H1 (cell line): ENCODE results near the gene PATJ. TPM values are rescaled to one million over a fixed set of nuclear protein-coding genes. Genes with fewer than 3 reads are reported as not detected.

Experiments
- CTCF ChIA-PET: fragments of 300-600 bp; sonication (Branson Sonifier 250); formaldehyde crosslinking; loops from one replicate; lab custom pipeline; 2021; ENCODE audit not compliant: partially characterized antibody; lab: Charles Lee
- POLR2A ChIA-PET: fragments of 300-600 bp; sonication (Branson Sonifier 250); formaldehyde crosslinking; loops from one replicate; lab custom pipeline; 2021; ENCODE audit warnings: inconsistent platforms; ENCODE audit not compliant: partially characterized antibody; lab: Charles Lee
- DNase-seq, 2 experiments: peaks; one replicate each; pipeline versions ENCODE4 v3.0.0 to v3.0.0-alpha.2; 2010 to 2022; ENCODE audit warnings: low spot score in 2 of 2, low read depth in 1 of 2, mixed read lengths in 1 of 2
- FAIRE-seq: peaks from 2 replicates; lab custom pipeline; 2011; peaks lifted over from hg19 to GRCh38; lab: Jason Lieb, UNC
- H2AFZ ChIP-seq: 2 replicates; pipeline ENCODE4 v1.8.1; 2012; ENCODE audit warnings: low read length, inconsistent platforms
- H2AK5ac ChIP-seq: 2 replicates; pipeline ENCODE4 v1.6.1; 2013; ENCODE audit warnings: low read depth, low read length
- H2BK120ac ChIP-seq: replicated peaks from 2 replicates; pipeline ENCODE3; 2013; ENCODE audit warnings: low read depth, low read length, inconsistent platforms
- H2BK12ac ChIP-seq: 2 replicates; pipeline ENCODE4 v1.6.1; 2013; ENCODE audit warnings: low read depth, low read length
- H2BK15ac ChIP-seq: 2 replicates; pipeline ENCODE4 v1.6.1; 2013; ENCODE audit warnings: low read length
- H2BK20ac ChIP-seq: 2 replicates; pipeline ENCODE4 v1.6.1; 2013; ENCODE audit warnings: low read length
- H2BK5ac ChIP-seq: 2 replicates; pipeline ENCODE4 v1.6.1; 2013; ENCODE audit warnings: low read depth, low read length
- H3K14ac ChIP-seq: 2 replicates; pipeline ENCODE4 v1.6.1; 2013; ENCODE audit warnings: inconsistent platforms; ENCODE audit not compliant: insufficient read length
- H3K18ac ChIP-seq: 2 replicates; pipeline ENCODE4 v1.6.1; 2013; ENCODE audit warnings: low read length; ENCODE audit errors: extremely low read depth
- H3K23ac ChIP-seq: 2 replicates; pipeline ENCODE4 v1.6.1; 2013; ENCODE audit warnings: inconsistent platforms; ENCODE audit not compliant: insufficient read length
- H3K23me2 ChIP-seq: 2 replicates; pipeline ENCODE4 v1.6.1; 2013; ENCODE audit warnings: low read depth, low read length
- H3K27ac ChIP-seq: 2 replicates; pipeline ENCODE4 v1.6.1; 2011; ENCODE audit warnings: low read depth, low read length, inconsistent platforms
- H3K27me3 ChIP-seq, 4 experiments: replicated peaks in 1 of 4; 1 replicate in 1 of 4; 2 replicates in 3 of 4; pipeline versions ENCODE4 v1.6.1 to v1.8.1; 2011 to 2013; ENCODE audit warnings: low read length in 3 of 4, mild to moderate bottlenecking in 3 of 4, inconsistent platforms in 2 of 4, mixed read lengths in 2 of 4, moderate library complexity in 1 of 4; ENCODE audit not compliant: control insufficient read depth in 3 of 4, insufficient read depth in 3 of 4; ENCODE audit errors: extremely low read depth in 1 of 4
- H3K36me3 ChIP-seq, 4 experiments: 2 replicates each; pipeline versions ENCODE4 v1.6.1 to v1.8.1; 2011 to 2013; ENCODE audit warnings: mild to moderate bottlenecking in 4 of 4, low read length in 3 of 4, moderate library complexity in 2 of 4, control low read depth in 1 of 4, inconsistent platforms in 1 of 4; ENCODE audit not compliant: insufficient read depth in 4 of 4, control insufficient read depth in 2 of 4
- H3K4ac ChIP-seq: replicated peaks from 2 replicates; pipeline ENCODE3; 2013; ENCODE audit warnings: low read length, low read depth, mixed read lengths, inconsistent platforms; ENCODE audit not compliant: insufficient read length
- H3K4me1 ChIP-seq, 4 experiments: replicated peaks in 1 of 4; 1 replicate in 1 of 4; 2 replicates in 3 of 4; pipeline versions ENCODE4 v1.6.1 to v1.8.1; 2011 to 2013; ENCODE audit warnings: low read length in 3 of 4, inconsistent platforms in 2 of 4, mixed read lengths in 1 of 4; ENCODE audit not compliant: insufficient read depth in 4 of 4, control insufficient read depth in 3 of 4
- H3K4me2 ChIP-seq, 2 experiments: 2 replicates each; pipeline versions ENCODE4 v1.6.1 to v1.8.1; 2011 to 2013; ENCODE audit warnings: low read depth in 2 of 2, low read length in 2 of 2, control low read depth in 1 of 2, inconsistent platforms in 1 of 2, mild to moderate bottlenecking in 1 of 2; ENCODE audit not compliant: insufficient read depth in 1 of 2
- H3K4me3 ChIP-seq, 4 experiments: fragments of 200-600, 300-600 bp in 1 of 4; sonication (generic), shearing (Covaris generic), sonication (Bioruptor Twin) in 1 of 4; 2 replicates each; pipeline versions ENCODE4 v1.5.1 to v1.8.1; 2011 to 2016; ENCODE audit warnings: low read length in 4 of 4, low read depth in 3 of 4, control low read depth in 2 of 4, inconsistent platforms in 2 of 4, mild to moderate bottlenecking in 2 of 4, mixed read lengths in 1 of 4, moderate library complexity in 1 of 4; ENCODE audit not compliant: insufficient read depth in 2 of 4; ENCODE audit errors: extremely low read depth in 1 of 4
- H3K56ac ChIP-seq: replicated peaks from 2 replicates; pipeline ENCODE3; 2013; ENCODE audit warnings: low read depth, mild to moderate bottlenecking, mixed read lengths, low read length, inconsistent platforms; ENCODE audit not compliant: insufficient read length
- H3K79me1 ChIP-seq: 2 replicates; pipeline ENCODE4 v1.6.1; 2013; ENCODE audit warnings: low read depth, low read length, control low read depth
- H3K79me2 ChIP-seq, 2 experiments: 2 replicates each; pipeline versions ENCODE4 v1.6.1 to v1.8.1; 2012 to 2013; ENCODE audit warnings: low read length in 2 of 2, mild to moderate bottlenecking in 2 of 2, inconsistent platforms in 1 of 2; ENCODE audit not compliant: insufficient read depth in 2 of 2, control insufficient read depth in 1 of 2
- H3K9ac ChIP-seq, 4 experiments: replicated peaks in 1 of 4; 1 replicate in 1 of 4; 2 replicates in 3 of 4; pipeline versions ENCODE4 v1.6.1 to v1.8.1; 2011 to 2013; ENCODE audit warnings: low read depth in 3 of 4, low read length in 3 of 4, control low read depth in 2 of 4, mild to moderate bottlenecking in 2 of 4, moderate library complexity in 2 of 4, inconsistent platforms in 1 of 4; ENCODE audit errors: extremely low read depth in 1 of 4
- H3K9me3 ChIP-seq, 2 experiments: 2 replicates each; pipeline versions ENCODE4 v1.6.1 to v1.8.1; 2012 to 2013; ENCODE audit warnings: mild to moderate bottlenecking in 2 of 2, moderate library complexity in 2 of 2, control low read depth in 1 of 2, inconsistent platforms in 1 of 2, low read depth in 1 of 2, low read length in 1 of 2, mixed read lengths in 1 of 2; ENCODE audit not compliant: insufficient read depth in 2 of 2
- H4K20me1 ChIP-seq, 2 experiments: replicated peaks in 1 of 2; 2 replicates each; pipeline versions ENCODE3 to v1.8.1; 2011 to 2013; ENCODE audit warnings: inconsistent platforms in 2 of 2, low read length in 2 of 2, mild to moderate bottlenecking in 1 of 2; ENCODE audit not compliant: insufficient read depth in 2 of 2, control insufficient read depth in 1 of 2
- H4K5ac ChIP-seq: 2 replicates; pipeline ENCODE4 v1.6.1; 2013; ENCODE audit warnings: low read length, low read depth, mixed read lengths, inconsistent platforms; ENCODE audit not compliant: insufficient read length
- H4K8ac ChIP-seq: 2 replicates; pipeline ENCODE4 v1.8.0; 2013; ENCODE audit warnings: mild to moderate bottlenecking, moderate library complexity, low read length, inconsistent platforms; ENCODE audit not compliant: insufficient read depth; ENCODE audit errors: extremely low read depth
- H4K91ac ChIP-seq: replicated peaks from 2 replicates; pipeline ENCODE3; 2013; ENCODE audit warnings: low read length, mixed read lengths, inconsistent platforms; ENCODE audit not compliant: insufficient read length
- BCL11A ChIP-seq, 2 experiments: IDR thresholded peaks; one replicate each; pipeline ENCODE4 v1.6.1; 2011; ENCODE audit warnings: low read depth in 2 of 2, low read length in 2 of 2, mild to moderate bottlenecking in 2 of 2
- CHD2 ChIP-seq: IDR thresholded peaks from 2 replicates; pipeline ENCODE4 v1.6.1; 2012; ENCODE audit warnings: low read length, improper control_type of control experiment
- EGR1 ChIP-seq: IDR thresholded peaks from 2 replicates; pipeline ENCODE4 v1.6.1; 2011; ENCODE audit warnings: low read depth, low read length, borderline replicate concordance
- NANOG ChIP-seq: IDR thresholded peaks from 2 replicates; pipeline ENCODE4 v1.6.1; 2011; ENCODE audit warnings: low read length, low read depth, mild to moderate bottlenecking, inconsistent platforms; ENCODE audit not compliant: insufficient read depth, poor library complexity, severe bottlenecking
- NRF1 ChIP-seq: IDR thresholded peaks from 2 replicates; pipeline ENCODE4 v1.6.1; 2011; ENCODE audit warnings: mild to moderate bottlenecking, low read depth, low read length, improper control_type of control experiment
- RBBP5 ChIP-seq: IDR thresholded peaks from 2 replicates; pipeline ENCODE4 v1.7.1; 2012; ENCODE audit warnings: low read depth, mild to moderate bottlenecking, inconsistent platforms, low read length, moderate library complexity, borderline replicate concordance
- SIX5 ChIP-seq: IDR thresholded peaks from 2 replicates; pipeline ENCODE4 v1.6.1; 2011; ENCODE audit warnings: mild to moderate bottlenecking, low read depth, low read length
- SP1 ChIP-seq: IDR thresholded peaks from 2 replicates; pipeline ENCODE4 v1.6.1; 2011; ENCODE audit warnings: low read depth, low read length
- SP4 ChIP-seq: IDR thresholded peaks from 2 replicates; pipeline ENCODE4 v1.6.1; 2012; ENCODE audit warnings: low read length, inconsistent platforms
- SRF ChIP-seq: IDR thresholded peaks from 2 replicates; pipeline ENCODE4 v1.6.1; 2011; ENCODE audit warnings: mild to moderate bottlenecking, low read depth, low read length, moderate library complexity
- TBP ChIP-seq: IDR thresholded peaks from 2 replicates; pipeline ENCODE4 v1.6.1; 2011; ENCODE audit warnings: low read depth, low read length, improper control_type of control experiment
- WGBS, 2 experiments: shearing (Covaris generic) in 1 of 2; methylation state at CpG; one replicate each; pipeline versions ENCODE4 v1.1.6 to v1.1.7; 2013 to 2015; ENCODE audit warnings: low lambda C conversion rate in 2 of 2, mixed read lengths in 2 of 2, inconsistent platforms in 1 of 2, low coverage in 1 of 2, missing lambda C conversion rate in 1 of 2; ENCODE audit not compliant: insufficient replicate concordance in 2 of 2, insufficient coverage in 1 of 2, insufficient read length in 1 of 2; ENCODE audit errors: extremely low coverage in 1 of 2, missing lambda C conversion rate in 1 of 2; 5-methylcytosine and 5-hydroxymethylcytosine counted together
- polyA plus RNA-seq, 7 experiments: library from polyadenylated mRNA; depleted of rRNA in 3 of 7; stranded (reverse) in 5 of 7; unstranded in 2 of 7; fragments of >200 nt in 5 of 7; fragments of 200-250 nt in 2 of 7; gene quantifications; 1 replicate in 5 of 7; 2 replicates in 1 of 7; 4 replicates in 1 of 7; pipeline versions ENCODE4 v1.2.1 to v1.2.3, GENCODE V29; 2011 to 2013; ENCODE audit warnings: missing spikeins in 2 of 7, mixed read lengths in 2 of 7
- total RNA-seq: library from RNA; stranded (reverse); fragmentation: NEBNext Ultra II Directional; extraction: Animal tissue kit (Norgen Biotek cat#: 25700); gene quantifications from 2 replicates; pipeline ENCODE4 v1.2.1, GENCODE V29; 2021
- TF ChIP-seq, protein P1 (sequence below): IDR thresholded peaks from 2 replicates; pipeline ENCODE4 v1.6.1; 2012; ENCODE audit warnings: inconsistent platforms
- TF ChIP-seq, protein P2 (sequence below): IDR thresholded peaks from 2 replicates; pipeline ENCODE4 v1.6.1; 2011; ENCODE audit warnings: low read depth, mild to moderate bottlenecking, low read length; ENCODE audit not compliant: insufficient read depth
- TF ChIP-seq, protein P3 (sequence below): IDR thresholded peaks from 2 replicates; pipeline ENCODE4 v1.6.1; 2012; ENCODE audit warnings: inconsistent platforms

PATJ gene
- total and polyA plus RNA-seq, 2 of the 8 experiments (the other 6 are each of a cell fraction or from before 2014, with no cell fraction given): 8.2 to 55.6 TPM

DNA sequence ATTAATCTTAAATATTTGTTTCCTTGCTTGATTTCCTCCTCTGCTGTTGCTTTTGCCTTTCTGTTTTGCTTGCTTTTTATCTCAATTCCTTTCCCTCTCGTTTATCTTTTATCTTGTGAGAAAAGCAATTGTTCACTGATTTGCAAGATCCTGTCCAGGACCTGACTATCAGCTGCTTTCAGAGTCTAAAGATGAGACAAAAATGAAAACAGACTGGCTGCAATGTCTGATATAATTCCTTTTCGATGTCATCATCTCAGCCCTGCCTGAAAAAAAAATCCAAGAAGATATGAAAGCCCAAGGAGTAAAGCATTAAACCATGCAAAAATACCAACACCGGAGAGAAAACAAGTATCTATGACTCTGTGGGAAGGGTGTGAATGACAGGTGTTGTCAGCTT lies 225.5 kb downstream of the PATJ start:
- no peaks in the 10 kb centered on the region; a peak in 1 of 7 replicates for H3K4me1 ChIP-seq
- POLR2A ChIA-PET: no interaction called here
- H2AFZ ChIP-seq: no peak overlapping the region
- H2BK15ac ChIP-seq: no peak overlapping the region
- no peaks in the 10 kb centered on the region; the same call in 1 of the 2 replicates for H3K79me1 ChIP-seq
- H3K27ac ChIP-seq: no peak overlapping the region
- no peak overlapping the region for H2BK5ac ChIP-seq
- no peak overlapping the region for H2BK120ac ChIP-seq
- no peaks in the 10 kb centered on the region for H3K9me3 ChIP-seq
- FAIRE-seq: no peak
- H3K56ac ChIP-seq: no peak overlapping the region
- no peak overlapping the region for H3K18ac ChIP-seq
- no peak overlapping the region for H3K9ac ChIP-seq
- CTCF ChIA-PET: interaction anchor here (0.5 to 1.4 kb wide), 3 partner anchors 26 to 541 kb away, joined by 3 to 4 read pairs (median 3); no protein-coding TSS in a partner anchor
- no peak overlapping the region for H4K8ac ChIP-seq
- no peak overlapping the region for H3K14ac ChIP-seq
- no peak overlapping the region for H4K91ac ChIP-seq
- H3K4ac ChIP-seq: no peak overlapping the region
- no peaks in the 10 kb centered on the region for H3K23me2 ChIP-seq
- H3K4me3 ChIP-seq: no peak overlapping the region
- H3K27me3 ChIP-seq: no peaks in the 10 kb centered on the region
- no peak overlapping the region for H2BK20ac ChIP-seq
- no peak overlapping the region for H3K4me2 ChIP-seq
- no peak overlapping the region for H3K23ac ChIP-seq
- H3K79me2 ChIP-seq: no peaks in the 10 kb centered on the region
- DNase-seq: no peak
- no peak overlapping the region for H2BK12ac ChIP-seq
- H2AK5ac ChIP-seq: no peak overlapping the region
- 88% methylated on average over 3 of the region's 3 CpGs; no CpG with 5 or more reads in 1 of the 2 experiments for WGBS, 2 experiments
- H4K5ac ChIP-seq: no peak overlapping the region
- H4K20me1 ChIP-seq: no peaks in the 10 kb centered on the region
- H3K36me3 ChIP-seq: no peaks in the 10 kb centered on the region
- TF ChIP-seq, protein P1, sequence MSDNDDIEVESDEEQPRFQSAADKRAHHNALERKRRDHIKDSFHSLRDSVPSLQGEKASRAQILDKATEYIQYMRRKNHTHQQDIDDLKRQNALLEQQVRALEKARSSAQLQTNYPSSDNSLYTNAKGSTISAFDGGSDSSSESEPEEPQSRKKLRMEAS: no peak
- no peak for TF ChIP-seq SRF
- TF ChIP-seq CHD2: no peak
- no peak for TF ChIP-seq SP1
- TF ChIP-seq SIX5: no peak
- no peak for TF ChIP-seq TBP
- TF ChIP-seq, protein P2, sequence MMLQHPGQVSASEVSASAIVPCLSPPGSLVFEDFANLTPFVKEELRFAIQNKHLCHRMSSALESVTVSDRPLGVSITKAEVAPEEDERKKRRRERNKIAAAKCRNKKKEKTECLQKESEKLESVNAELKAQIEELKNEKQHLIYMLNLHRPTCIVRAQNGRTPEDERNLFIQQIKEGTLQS: no peak
- TF ChIP-seq EGR1: no peak
- no peak for TF ChIP-seq SP4
- TF ChIP-seq NANOG: no peak
- no peak for TF ChIP-seq BCL11A (IDR thresholded peaks at IDR 0.05; ENCODE audit: low read depth in 2 of 2, low read length in 2 of 2)
- TF ChIP-seq RBBP5: no peak
- TF ChIP-seq, protein P3, sequence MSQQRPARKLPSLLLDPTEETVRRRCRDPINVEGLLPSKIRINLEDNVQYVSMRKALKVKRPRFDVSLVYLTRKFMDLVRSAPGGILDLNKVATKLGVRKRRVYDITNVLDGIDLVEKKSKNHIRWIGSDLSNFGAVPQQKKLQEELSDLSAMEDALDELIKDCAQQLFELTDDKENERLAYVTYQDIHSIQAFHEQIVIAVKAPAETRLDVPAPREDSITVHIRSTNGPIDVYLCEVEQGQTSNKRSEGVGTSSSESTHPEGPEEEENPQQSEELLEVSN: no peak
- no peak for TF ChIP-seq NRF1
